CD4-positive, alpha-beta T cell (primary cell): ENCODE measurements around the gene TMEM181. TPM values are rescaled to one million over a fixed set of nuclear protein-coding genes. Genes with fewer than 3 reads are reported as not detected.

ENCODE experiments used
- ATAC-seq: fragments of 200-7000 bp; cut with Tn5 transposase; one replicate; pipeline ENCODE4 v1.10.0; 2022; ENCODE audit warnings: mild to moderate bottlenecking; ENCODE audit not compliant: poor library complexity
- CTCF ChIA-PET: fragments of 350-600 bp; sonication (Branson Sonifier 250); formaldehyde crosslinking; loops from one replicate; lab custom pipeline; 2021; ENCODE audit warnings: antibody characterized with exemption, inconsistent platforms; lab: Charles Lee
- POLR2A ChIA-PET: fragments of 350-600 bp; sonication (Branson Sonifier 250); formaldehyde crosslinking; loops from one replicate; lab custom pipeline; 2021; ENCODE audit warnings: antibody characterized with exemption, inconsistent platforms; lab: Charles Lee
- DNase-seq, 14 experiments: peaks; one replicate each; pipeline ENCODE4 v3.0.0-alpha.2; 2013 to 2020; ENCODE audit warnings: mixed read lengths in 2 of 14
- H3K27ac ChIP-seq, 2 donors: one replicate each; pipeline versions ENCODE4 v1.5.1 to v1.7.0; 2013; ENCODE audit warnings: low read length in 2 of 2, low read depth in 1 of 2, mild to moderate bottlenecking in 1 of 2
- H3K27me3 ChIP-seq, 2 experiments: 1 replicate in 1 of 2; 2 replicates in 1 of 2; pipeline versions ENCODE4 v1.6.1 to v1.7.0; 2013; ENCODE audit warnings: low read length in 2 of 2, control low read depth in 1 of 2, mild to moderate bottlenecking in 1 of 2, moderate library complexity in 1 of 2; ENCODE audit not compliant: insufficient read depth in 2 of 2, control insufficient read depth in 1 of 2
- H3K36me3 ChIP-seq: one replicate; pipeline ENCODE4 v1.6.1; 2013; ENCODE audit warnings: low read length, control low read depth; ENCODE audit not compliant: insufficient read depth
- H3K4me1 ChIP-seq: one replicate; pipeline ENCODE4 v1.6.1; 2013; ENCODE audit warnings: low read length, control low read depth; ENCODE audit not compliant: insufficient read depth
- H3K4me3 ChIP-seq: one replicate; pipeline ENCODE4 v1.5.1; 2013; ENCODE audit warnings: mild to moderate bottlenecking, low read length, moderate library complexity
- H3K9me3 ChIP-seq, 2 experiments: 1 replicate in 1 of 2; 2 replicates in 1 of 2; pipeline versions ENCODE4 v1.6.1 to v1.7.0; 2013; ENCODE audit warnings: low read length in 2 of 2, mild to moderate bottlenecking in 2 of 2, control low read depth in 1 of 2, moderate library complexity in 1 of 2; ENCODE audit not compliant: control insufficient read depth in 1 of 2, insufficient read depth in 1 of 2
- H3K27ac Mint-ChIP-seq: one replicate; pipeline ENCODE4 v1.8.0; 2020; ENCODE audit warnings: mixed read lengths
- H3K27me3 Mint-ChIP-seq: one replicate; pipeline ENCODE4 v1.8.0; 2021; ENCODE audit warnings: mixed read lengths
- H3K36me3 Mint-ChIP-seq: one replicate; pipeline ENCODE4 v1.8.0; 2021; ENCODE audit warnings: low read depth, mixed read lengths
- H3K4me1 Mint-ChIP-seq: one replicate; pipeline ENCODE4 v1.8.0; 2021; ENCODE audit warnings: low read depth, mixed read lengths
- H3K4me3 Mint-ChIP-seq: one replicate; pipeline ENCODE4 v1.8.0; 2020; ENCODE audit warnings: mild to moderate bottlenecking, mixed read lengths
- H3K9me3 Mint-ChIP-seq: one replicate; pipeline ENCODE4 v1.8.0; 2020; ENCODE audit warnings: mixed read lengths
- CTCF ChIP-seq: fragments of 200-600 bp; IDR thresholded peaks from one replicate; pipeline ENCODE4 v1.8.0; 2022; ENCODE audit warnings: antibody characterized with exemption, mild to moderate bottlenecking
- intact Hi-C, 2 experiments: fragments of 100-400 bp; cut with DNase I in 1 of 2; cut with micrococcal nuclease in 1 of 2; formaldehyde crosslinking; loops; one replicate each; pipeline versions ENCODE4 v1.15.1 to v1.9.0; 2023 to 2025; cut with DNase I, micrococcal nuclease
- total RNA-seq, 174 experiments: library from RNA in 2 of 174; stranded (reverse) in 2 of 174; gene quantifications; one replicate each; pipeline ENCODE4 v1.2.3 and lab custom pipeline; 2021 to 2026

The TMEM181 gene
- total RNA-seq, 2 experiments from 2014 or later = 10.2 to 10.9 TPM

GRCh38 chr6:158620963-158621693 lies 61.2 kb downstream of the TMEM181 start:
- H3K27me3 ChIP-seq = no peaks in the 10 kb centered on the region
- Mint-ChIP-seq H3K27ac (no peak overlapping the region), H3K9me3 (no peaks in the 10 kb centered on the region), H3K4me3 (no peak overlapping the region), H3K36me3 (peaks cover 87% of the 10 kb centered on the region), H3K4me1 (peaks cover 11% of the 10 kb centered on the region), H3K27me3 (no peaks in the 10 kb centered on the region)
- H3K27ac ChIP-seq = no peak overlapping the region
- intact Hi-C loops = no loop called here
- DNase-seq = peak in 1 of 14 experiments; percentile 5
- no peaks in the 10 kb centered on the region for H3K4me1 ChIP-seq
- no peak overlapping the region for H3K4me3 ChIP-seq
- H3K36me3 ChIP-seq = peaks cover 59% of the 10 kb centered on the region
- ChIA-PET CTCF (interaction anchor here (0.7 kb wide), 1 partner anchor 16 kb away, joined by 3 read pairs; no protein-coding TSS in a partner anchor), POLR2A (interaction anchor here (1.2 kb wide), 1 partner anchor 39 kb away, joined by 3 read pairs; no protein-coding TSS in a partner anchor)
- ATAC-seq = no peak
- no peaks in the 10 kb centered on the region for H3K9me3 ChIP-seq
- no peak for TF ChIP-seq CTCF

GRCh38 chr6:158621694-158622544 lies 62.0 kb downstream of the TMEM181 start:
- Mint-ChIP-seq H3K4me3 (no peak overlapping the region), H3K27me3 (no peaks in the 10 kb centered on the region), H3K27ac (peak overlapping the region; percentile 49), H3K9me3 (no peaks in the 10 kb centered on the region), H3K4me1 (peaks cover 10% of the 10 kb centered on the region), H3K36me3 (peaks cover 87% of the 10 kb centered on the region)
- Histone ChIP-seq H3K4me3 (no peak overlapping the region), H3K4me1 (no peaks in the 10 kb centered on the region), H3K27ac (no peak overlapping the region), H3K9me3 (no peaks in the 10 kb centered on the region), H3K36me3 (peaks cover 66% of the 10 kb centered on the region), H3K27me3 (no peaks in the 10 kb centered on the region)
- peak in 1 of 14 experiments; percentile 6 for DNase-seq
- TF ChIP-seq CTCF = no peak
- intact Hi-C loops = no loop called here
- no peak for ATAC-seq
- CTCF ChIA-PET = interaction anchor here (0.7 kb wide), 1 partner anchor 17 kb away, joined by 3 read pairs; no protein-coding TSS in a partner anchor
- POLR2A ChIA-PET = no interaction called here

- H3K9me3 Mint-ChIP-seq = no peaks in the 10 kb centered on the region
- no peak overlapping the region for H3K4me3 ChIP-seq
- peaks cover 87% of the 10 kb centered on the region for H3K36me3 Mint-ChIP-seq
- TF ChIP-seq CTCF = no peak
- DNase-seq (no peak), ATAC-seq (no peak)
- no peak overlapping the region for H3K27ac ChIP-seq
- H3K27ac Mint-ChIP-seq = peak overlapping the region; percentile 49
- no peaks in the 10 kb centered on the region for H3K27me3 ChIP-seq
- peaks cover 74% of the 10 kb centered on the region for H3K36me3 ChIP-seq
- no peaks in the 10 kb centered on the region for H3K9me3 ChIP-seq
- CTCF ChIA-PET = no interaction called here
- peaks cover 6% of the 10 kb centered on the region for H3K4me1 Mint-ChIP-seq
- H3K4me1 ChIP-seq = no peaks in the 10 kb centered on the region
- H3K4me3 Mint-ChIP-seq = no peak overlapping the region
- POLR2A ChIA-PET = no interaction called here
- H3K27me3 Mint-ChIP-seq = no peaks in the 10 kb centered on the region
- intact Hi-C loops = no loop called here
Measured at GRCh38 chr6:158622545-158623190, 62.8 kb downstream of the TMEM181 start.
